Fibroblast of gingiva (primary cell): ENCODE results near the gene SHQ1.
A peak's percentile ranks its signal among the peaks of the same experiment; 100 is the strongest.
"Not testable (repeated sequence)": the region's sequence is repeated elsewhere in the genome, so short reads cannot be mapped to it uniquely, and the experiment has no call there.

Source experiments
- DNase-seq: peaks from one replicate; pipeline ENCODE4 v3.0.0-alpha.2; 2011; ENCODE audit warnings: low read depth

SHQ1 gene

DNA sequence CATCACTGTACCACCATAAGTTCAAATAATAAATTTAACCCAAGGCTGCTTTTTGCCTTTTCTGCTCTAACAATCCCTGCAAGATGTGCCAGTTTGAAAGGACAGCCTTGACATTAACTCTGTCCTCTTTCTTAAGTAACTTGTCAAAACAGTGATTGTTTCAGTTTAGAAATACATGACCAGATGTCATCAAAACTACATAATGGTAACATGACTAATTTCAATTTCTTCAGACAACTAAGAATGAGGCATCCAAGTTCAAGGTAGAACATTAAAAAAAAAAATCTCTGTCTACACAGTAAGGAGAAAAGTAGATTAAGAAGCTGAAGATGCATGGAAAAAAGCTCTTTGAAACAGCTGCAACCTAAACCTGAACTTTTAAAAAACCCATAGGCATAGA lies 47.4 kb downstream of the SHQ1 start:
- no peak for DNase-seq

DNA sequence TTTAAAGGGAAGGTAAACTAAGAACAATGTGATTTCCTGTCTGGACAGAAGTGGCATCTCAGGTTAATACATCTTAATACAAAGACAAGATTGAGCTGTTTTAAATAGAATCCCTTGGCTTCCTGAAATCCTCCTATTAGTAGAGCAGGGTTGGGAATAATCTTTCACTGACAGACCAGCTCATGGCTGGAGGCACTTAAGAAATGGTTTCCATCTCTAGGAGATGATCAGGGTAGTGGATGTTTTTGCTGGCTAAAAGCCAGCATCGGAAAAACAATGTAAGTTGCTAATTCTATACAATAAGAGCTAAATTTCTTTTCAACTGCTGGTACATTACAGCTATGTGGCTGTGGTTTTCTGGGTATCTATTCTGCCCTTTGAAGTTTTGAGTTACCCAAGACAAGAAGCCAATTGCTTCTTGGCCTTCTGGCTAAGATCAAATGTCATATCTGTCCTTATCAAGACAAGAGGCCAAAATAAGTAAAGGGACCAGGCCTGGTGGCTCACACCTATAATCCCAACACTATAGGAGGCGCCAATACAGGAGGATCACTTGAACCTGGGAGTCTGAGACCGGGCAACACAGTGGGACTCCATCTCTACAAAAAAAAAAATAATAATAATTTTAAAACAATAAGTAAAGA lies 49.6 kb downstream of the SHQ1 start:
- DNase-seq = no peak

DNA sequence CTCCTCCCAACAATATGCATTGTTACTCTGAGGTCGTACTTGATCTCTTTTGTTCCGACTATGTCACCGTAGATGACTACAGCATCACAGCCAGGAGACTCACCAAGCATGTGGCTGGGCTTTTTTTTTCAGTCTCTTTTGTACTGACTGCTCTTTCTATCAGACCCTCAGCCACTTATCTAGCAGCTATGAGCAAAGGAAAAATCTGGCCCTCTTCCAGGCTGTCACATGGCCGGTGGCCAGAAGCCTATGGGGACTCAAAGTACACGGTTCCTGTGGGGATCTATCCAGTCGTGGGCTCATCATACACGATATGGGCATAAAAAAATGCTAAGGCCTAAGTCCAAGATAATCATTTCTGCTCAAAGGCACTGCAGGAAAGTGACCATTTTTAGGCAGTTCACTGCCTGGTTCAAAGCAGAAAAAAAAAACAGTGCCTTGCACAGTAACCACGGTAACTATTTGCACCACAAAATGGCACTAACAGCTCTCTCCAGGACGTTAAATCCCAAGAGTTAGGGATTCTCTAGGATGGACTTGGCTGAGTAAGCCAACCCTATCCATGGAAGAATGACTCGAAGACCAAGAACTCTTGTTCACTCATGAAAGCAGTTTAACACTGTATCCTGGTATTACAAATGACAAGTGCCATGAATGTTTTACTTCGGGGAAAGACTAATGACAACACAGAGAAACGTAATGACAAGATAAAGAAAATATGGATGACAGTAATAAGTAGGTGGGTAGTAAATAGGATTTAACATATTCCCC lies 50.3 kb downstream of the SHQ1 start:
- no peak for DNase-seq

- DNase-seq = no peak
Observed at GRCh38 chr3:72794079-72794478, 54.2 kb downstream of the SHQ1 start.

- no peak for DNase-seq
Observed at GRCh38 chr3:72791161-72791560, 57.1 kb downstream of the SHQ1 start.

GRCh38 chr3:72789786-72790185 lies 58.5 kb downstream of the SHQ1 start:
- no peak for DNase-seq

DNA sequence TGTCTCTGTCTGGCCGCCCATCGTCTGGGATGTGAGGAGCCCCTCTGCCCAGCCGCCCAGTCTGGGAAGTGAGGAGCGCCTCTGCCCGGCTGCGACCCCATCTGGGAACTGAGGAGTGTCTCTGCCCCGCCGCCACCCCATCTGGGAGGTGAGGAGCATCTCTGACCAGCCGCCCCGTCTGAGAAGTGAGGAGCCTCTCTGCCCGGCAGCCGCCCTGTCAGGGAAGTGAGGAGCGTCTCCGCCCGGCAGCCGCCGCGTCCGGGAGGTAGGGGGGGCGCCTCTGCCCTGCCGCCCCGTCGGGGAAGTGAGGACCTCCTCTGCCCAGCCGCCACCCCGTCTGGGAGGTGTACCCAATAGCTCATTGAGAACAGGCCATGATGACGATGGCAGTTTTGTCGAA lies 60.0 kb downstream of the SHQ1 start:
- DNase-seq = not testable (repeated sequence)

GRCh38 chr3:72786668-72787067 lies 61.6 kb downstream of the SHQ1 start:
- DNase-seq = no peak

DNA sequence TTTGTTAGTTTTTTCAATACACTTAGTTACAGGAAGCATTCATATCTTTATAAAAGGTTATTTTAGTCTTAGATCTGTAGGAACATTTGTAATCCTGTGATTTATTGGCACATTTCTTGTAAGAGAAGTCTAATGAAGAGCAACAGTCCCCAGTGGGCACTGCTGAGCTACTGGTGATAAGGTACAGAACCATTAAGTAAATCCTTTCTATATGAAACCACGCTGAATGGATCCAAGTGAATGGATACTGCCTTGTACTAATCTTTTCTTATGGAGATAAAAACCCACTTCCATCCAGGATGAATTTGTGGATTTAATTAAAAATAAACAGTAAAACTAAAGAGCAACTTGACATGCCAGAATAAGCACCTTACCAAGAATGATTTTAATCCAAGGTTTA lies 64.0 kb downstream of the SHQ1 start:
- DNase-seq = no peak

GRCh38 chr3:72782521-72782920 lies 65.7 kb downstream of the SHQ1 start:
- no peak for DNase-seq

GRCh38 chr3:72769758-72770540 lies 78.3 kb downstream of the SHQ1 start:
- no peak for DNase-seq

GRCh38 chr3:72768936-72769335 lies 79.3 kb downstream of the SHQ1 start:
- DNase-seq = no peak

DNA sequence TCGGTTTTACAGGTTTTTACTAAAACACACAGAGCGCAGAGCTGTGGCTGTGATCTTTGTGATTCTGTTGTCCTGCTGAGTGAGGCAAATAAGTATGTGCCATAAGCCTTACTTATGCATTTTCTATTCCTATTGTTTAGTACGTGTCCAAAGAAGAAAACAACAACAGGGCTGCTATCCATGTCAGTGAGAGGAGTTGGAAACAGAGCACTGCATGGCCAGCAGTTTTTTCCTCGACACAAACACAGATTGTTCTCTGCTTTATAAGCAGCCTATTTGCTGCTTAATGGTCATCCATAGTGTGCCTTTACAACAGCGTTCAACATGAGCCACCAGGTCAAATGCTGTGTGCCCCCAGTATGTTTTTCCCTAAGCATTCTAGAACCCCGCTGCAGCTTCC lies 79.8 kb downstream of the SHQ1 start:
- no peak for DNase-seq

DNA sequence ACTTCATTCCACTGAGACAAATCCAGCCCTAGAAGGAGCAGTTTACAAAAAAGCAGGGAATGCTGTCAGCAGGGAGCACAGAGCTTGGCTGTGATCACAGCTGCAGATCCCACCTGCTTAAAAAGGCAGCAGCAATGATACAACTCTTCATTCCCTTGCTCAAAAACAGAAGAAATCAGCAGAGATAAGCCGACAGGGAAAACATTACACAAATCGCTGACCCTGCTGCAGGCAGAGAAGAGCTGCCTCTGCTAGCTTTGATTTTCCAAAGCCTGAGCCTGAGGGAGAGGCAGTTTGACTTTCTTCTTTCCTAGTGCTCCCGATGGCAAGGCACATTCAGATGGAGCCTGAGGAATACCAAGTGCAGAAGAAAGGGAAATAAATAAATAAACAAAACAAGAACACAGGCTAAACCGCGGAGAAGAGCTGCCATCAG lies 80.2 kb downstream of the SHQ1 start:
- DNase-seq = no peak

DNA sequence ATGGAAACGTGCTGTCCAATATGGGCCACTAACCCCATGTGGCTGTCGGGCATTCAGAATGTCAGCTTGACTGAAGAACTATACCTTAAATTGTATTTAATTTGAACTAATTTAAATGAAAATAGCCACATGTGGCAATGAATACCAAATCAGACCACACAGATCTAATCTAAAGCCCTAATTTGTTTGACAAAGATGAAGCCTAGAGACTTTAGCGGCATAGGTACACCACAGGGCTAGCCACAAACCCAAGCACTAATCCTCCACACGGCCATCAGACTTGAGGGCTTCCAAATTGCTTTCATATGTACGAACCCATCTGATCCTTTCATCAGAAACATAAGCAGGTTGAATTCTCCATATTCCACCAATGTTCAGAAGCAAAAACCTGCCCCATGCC lies 81.4 kb downstream of the SHQ1 start:
- DNase-seq = no peak

DNA sequence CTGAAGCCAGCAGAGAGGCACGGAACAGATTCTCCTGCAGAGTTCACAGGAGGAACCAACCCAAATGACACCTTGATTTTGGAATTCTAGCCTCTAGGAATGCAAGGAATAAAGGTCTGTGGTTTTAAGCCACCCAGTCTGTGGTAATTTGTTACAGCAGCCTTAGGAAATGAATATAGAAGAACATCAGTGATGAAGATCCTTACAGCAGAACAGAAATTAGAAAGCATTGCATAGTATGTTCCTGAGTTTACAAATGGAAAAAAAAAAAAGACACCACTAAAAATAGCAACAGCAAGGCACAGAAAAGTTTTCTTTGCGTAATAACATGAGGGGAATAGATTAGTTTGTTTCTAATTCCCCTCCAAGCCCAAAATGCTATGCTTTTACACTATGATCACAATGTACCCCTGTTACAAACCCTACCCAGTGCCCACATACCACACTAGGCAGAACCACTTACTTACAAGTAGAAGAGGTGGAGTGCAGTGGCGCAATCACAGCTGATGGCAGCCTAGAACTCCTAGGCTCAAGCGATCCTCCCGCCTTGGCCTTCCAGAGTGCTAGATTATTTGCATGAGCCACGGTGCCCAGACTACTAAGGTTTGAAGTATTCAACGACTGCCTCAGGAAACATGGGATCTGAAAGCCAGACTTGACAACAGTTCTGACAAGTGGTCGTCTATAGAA lies 84.3 kb downstream of the SHQ1 start:
- peak; percentile 26 for DNase-seq

DNA sequence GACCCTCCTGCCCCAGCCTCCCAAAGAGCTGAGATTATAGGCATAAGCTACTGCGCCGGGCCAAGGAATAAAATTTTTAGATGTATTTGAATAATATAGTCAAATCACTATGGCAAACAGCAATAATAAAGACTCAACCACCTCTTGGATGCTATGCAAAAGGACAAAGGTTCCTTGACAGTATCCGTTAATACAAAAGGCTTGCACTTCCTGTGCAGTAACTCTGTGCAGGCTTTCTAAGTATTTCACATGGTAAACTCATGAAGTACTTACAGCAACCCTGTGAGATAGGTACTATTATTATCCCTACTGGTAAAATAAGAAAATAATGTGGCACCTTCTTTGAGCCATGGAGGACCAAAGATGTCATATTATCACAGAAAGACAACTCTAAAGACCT lies 86.8 kb downstream of the SHQ1 start:
- no peak for DNase-seq

- DNase-seq = no peak
Observed at GRCh38 chr3:72760225-72760624, 88.0 kb downstream of the SHQ1 start.

DNA sequence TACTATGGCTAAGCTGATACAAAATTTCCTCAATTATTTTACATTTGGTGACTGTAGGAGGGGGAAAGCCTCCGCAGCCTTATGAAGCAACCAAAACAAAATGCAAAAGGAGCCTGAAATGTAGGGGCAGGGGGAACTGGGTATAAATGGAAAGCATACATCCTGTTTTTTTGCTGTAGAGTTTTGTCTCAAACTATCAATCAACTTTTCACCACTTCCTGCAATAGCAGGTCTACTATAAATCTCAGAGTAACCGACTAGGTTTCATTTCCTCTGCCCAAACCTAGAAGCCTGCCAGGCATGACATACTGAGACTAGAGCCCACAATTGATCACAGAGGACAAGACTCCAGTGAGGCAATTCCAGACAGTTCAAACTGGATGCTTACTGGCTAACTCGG lies 91.3 kb downstream of the SHQ1 start:
- no peak for DNase-seq

DNA sequence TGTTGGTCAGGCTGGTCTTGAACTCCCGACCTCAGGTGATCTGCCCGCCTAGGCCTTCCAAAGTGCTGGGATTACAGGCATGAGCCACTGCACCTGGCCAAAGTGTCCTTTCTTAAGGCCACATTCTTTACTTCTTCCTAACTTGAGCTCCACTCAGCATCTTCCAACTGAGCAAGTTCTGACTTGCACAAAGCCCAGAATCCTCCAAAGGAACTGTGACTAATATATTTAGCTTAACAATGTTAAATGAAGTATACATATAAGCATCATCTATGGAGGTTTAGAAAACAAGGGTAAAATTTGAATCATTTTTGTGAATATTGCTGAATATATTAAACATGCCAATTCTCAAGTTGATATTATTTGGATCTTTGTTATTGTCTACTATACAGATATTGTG lies 93.7 kb downstream of the SHQ1 start:
- no peak for DNase-seq

DNA sequence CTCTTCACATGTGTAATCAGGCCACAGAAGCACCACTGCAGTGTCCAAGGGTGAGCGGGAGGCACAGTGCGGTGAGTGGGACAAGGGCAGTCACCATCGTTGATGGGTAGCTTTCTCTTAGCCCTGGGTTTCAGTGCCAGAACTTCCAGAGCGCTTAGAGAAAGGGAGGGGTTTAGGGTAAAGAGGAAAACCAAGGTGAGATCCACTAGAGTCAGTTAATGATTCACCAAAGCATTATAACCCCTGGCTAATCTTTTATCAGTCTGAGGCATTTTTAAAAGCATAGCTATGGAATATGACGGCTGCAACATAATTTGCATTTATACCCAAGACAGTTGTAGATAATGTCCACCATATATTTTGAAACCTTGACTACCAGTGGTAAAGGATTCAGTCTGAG lies 94.8 kb downstream of the SHQ1 start:
- DNase-seq = no peak

GRCh38 chr3:72750405-72750965 lies 97.8 kb downstream of the SHQ1 start:
- no peak for DNase-seq
